ENCODE data around the gene JAG1.

Gene JAG1

GRCh38 chr20:10658876-10659632 lies 14.7 kb downstream of the JAG1 start:
- H3K9me3 Mint-ChIP-seq = no peaks in the 10 kb centered on the region
- intact Hi-C loops (cut with micrococcal nuclease) = no loop called here
- no peak overlapping the region for H3K4me3 Mint-ChIP-seq
- peaks cover 42% of the 10 kb centered on the region for H3K4me1 Mint-ChIP-seq (ENCODE audit: low read depth)
- no peaks in the 10 kb centered on the region for H3K27me3 Mint-ChIP-seq
- peaks cover 100% of the 10 kb centered on the region for H3K36me3 Mint-ChIP-seq (ENCODE audit: low read depth)
- no peak overlapping the region for H3K27ac Mint-ChIP-seq

DNA sequence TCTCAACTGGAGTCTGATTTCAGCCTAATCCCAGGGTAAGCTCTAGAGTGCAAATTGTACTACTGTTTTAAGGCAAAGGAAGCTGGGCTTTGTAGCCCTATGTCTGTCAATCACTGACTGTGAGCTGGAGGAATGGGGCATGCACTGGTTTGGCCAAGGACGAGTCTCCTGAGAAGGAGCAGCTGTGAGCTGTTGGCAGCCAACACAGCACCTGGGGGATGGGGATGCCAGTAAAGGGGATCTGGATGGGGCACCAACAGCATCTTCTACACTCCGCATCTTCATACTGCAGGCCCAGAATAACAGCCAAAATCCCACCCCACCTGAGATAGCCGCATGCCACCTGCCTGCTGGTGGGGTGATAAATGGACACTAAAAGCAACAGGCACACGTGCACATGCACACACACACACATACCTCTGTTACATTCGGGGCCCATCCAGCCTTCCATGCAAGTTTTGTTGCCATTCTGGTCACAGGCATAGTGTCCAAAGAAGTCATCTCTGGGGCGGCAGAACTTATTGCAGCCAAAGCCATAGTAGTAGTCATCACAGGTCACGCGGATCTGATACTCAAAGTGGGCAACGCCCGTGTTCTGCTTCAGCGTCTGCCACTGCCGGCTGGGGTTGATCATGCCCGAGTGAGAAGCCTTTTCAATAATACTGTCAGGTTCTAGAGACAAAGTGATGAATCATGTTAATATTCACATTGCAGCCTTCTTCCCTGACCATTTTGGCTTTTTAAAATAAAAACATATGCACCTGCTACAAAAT lies 15.6 kb downstream of the JAG1 start:
- Mint-ChIP-seq H3K36me3 (ENCODE audit: low read depth) (peaks cover 100% of the 10 kb centered on the region), H3K27me3 (no peaks in the 10 kb centered on the region), H3K9me3 (no peaks in the 10 kb centered on the region), H3K4me3 (no peak overlapping the region), H3K27ac (no peak overlapping the region), H3K4me1 (ENCODE audit: low read depth) (peaks cover 37% of the 10 kb centered on the region)
- intact Hi-C loops (cut with micrococcal nuclease) = no loop called here

- Mint-ChIP-seq H3K9me3 (no peaks in the 10 kb centered on the region), H3K4me1 (ENCODE audit: low read depth) (peaks cover 29% of the 10 kb centered on the region), H3K27me3 (no peaks in the 10 kb centered on the region), H3K4me3 (no peak overlapping the region), H3K27ac (no peak overlapping the region), H3K36me3 (ENCODE audit: low read depth) (peaks cover 100% of the 10 kb centered on the region)
- intact Hi-C loops (cut with micrococcal nuclease) = no loop called here
Observed at GRCh38 chr20:10657453-10657852, 16.3 kb downstream of the JAG1 start.

- Mint-ChIP-seq H3K9me3 (no peaks in the 10 kb centered on the region), H3K4me1 (ENCODE audit: low read depth) (peaks cover 17% of the 10 kb centered on the region), H3K27me3 (no peaks in the 10 kb centered on the region), H3K36me3 (ENCODE audit: low read depth) (peaks cover 100% of the 10 kb centered on the region), H3K27ac (no peak overlapping the region), H3K4me3 (no peak overlapping the region)
- intact Hi-C loops (cut with micrococcal nuclease) = no loop called here
Observed at GRCh38 chr20:10655720-10656669, 17.8 kb downstream of the JAG1 start.

DNA sequence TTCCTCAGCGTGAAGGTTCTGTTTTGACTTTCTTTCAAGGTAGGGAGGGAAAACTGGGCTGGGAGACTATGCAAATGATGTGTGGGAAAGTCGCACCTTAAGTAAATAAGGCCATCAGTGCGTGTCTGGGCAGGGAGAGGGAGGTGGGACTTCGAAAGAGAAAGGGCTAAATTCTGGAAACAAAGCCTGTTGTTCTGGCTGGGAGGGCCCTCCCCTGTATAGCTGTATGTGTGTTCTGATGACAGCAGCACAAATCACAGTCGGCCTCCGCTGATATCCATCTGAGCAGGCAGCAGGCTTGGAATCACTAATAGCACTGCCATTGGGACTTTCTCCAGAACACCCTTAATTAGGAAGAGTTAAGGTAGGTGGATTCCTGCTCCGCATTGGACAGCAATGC lies 19.2 kb downstream of the JAG1 start:
- Mint-ChIP-seq H3K9me3 (no peaks in the 10 kb centered on the region), H3K27ac (no peak overlapping the region), H3K4me1 (ENCODE audit: low read depth) (peaks cover 17% of the 10 kb centered on the region), H3K36me3 (ENCODE audit: low read depth) (peaks cover 100% of the 10 kb centered on the region), H3K27me3 (no peaks in the 10 kb centered on the region), H3K4me3 (no peak overlapping the region)
- intact Hi-C loops (cut with micrococcal nuclease) = no loop called here

GRCh38 chr20:10654250-10654610 lies 19.6 kb downstream of the JAG1 start:
- Mint-ChIP-seq H3K9me3 (no peaks in the 10 kb centered on the region), H3K4me3 (no peak overlapping the region), H3K27ac (no peak overlapping the region), H3K4me1 (ENCODE audit: low read depth) (peaks cover 17% of the 10 kb centered on the region), H3K36me3 (ENCODE audit: low read depth) (peaks cover 100% of the 10 kb centered on the region), H3K27me3 (no peaks in the 10 kb centered on the region)
- intact Hi-C loops (cut with micrococcal nuclease) = no loop called here

GRCh38 chr20:10653599-10654249 lies 20.1 kb downstream of the JAG1 start:
- Mint-ChIP-seq H3K4me3 (no peak overlapping the region), H3K4me1 (ENCODE audit: low read depth) (peaks cover 17% of the 10 kb centered on the region), H3K36me3 (ENCODE audit: low read depth) (peaks cover 100% of the 10 kb centered on the region), H3K27ac (no peak overlapping the region), H3K9me3 (no peaks in the 10 kb centered on the region), H3K27me3 (no peaks in the 10 kb centered on the region)
- intact Hi-C loops (cut with micrococcal nuclease) = no loop called here

DNA sequence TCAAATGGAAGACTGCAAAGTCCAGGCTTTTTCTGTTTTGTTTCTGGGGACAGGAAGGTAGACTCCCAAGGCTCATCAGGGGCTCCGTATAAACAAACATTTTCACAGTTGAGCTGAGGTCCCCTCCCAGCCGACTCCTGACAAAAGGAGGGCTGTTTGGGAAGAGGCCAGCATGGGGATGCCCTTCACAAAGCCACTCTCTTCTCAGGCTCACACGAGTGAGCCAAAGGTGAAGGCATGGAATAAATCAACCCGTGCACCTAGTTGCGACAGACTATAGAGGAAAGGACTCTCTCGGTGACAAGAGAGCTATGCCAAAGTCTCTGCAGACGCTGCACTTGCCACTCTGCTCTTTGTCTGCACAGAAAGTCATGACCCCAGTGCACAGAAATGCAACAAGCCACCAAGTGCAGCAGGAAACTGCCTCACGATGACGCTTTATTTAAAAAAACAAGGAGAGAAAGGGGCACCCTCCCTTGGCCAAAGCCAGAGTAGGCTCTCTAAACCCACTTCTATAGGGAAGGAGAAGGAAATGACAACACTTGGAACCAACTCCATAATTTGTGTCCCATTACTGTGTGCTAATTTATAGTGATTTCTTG lies 21.0 kb downstream of the JAG1 start:
- intact Hi-C loops (cut with micrococcal nuclease) = no loop called here
- H3K27me3 Mint-ChIP-seq = no peaks in the 10 kb centered on the region
- peaks cover 12% of the 10 kb centered on the region for H3K4me1 Mint-ChIP-seq (ENCODE audit: low read depth)
- no peaks in the 10 kb centered on the region for H3K9me3 Mint-ChIP-seq
- peaks cover 100% of the 10 kb centered on the region for H3K36me3 Mint-ChIP-seq (ENCODE audit: low read depth)
- no peak overlapping the region for H3K27ac Mint-ChIP-seq
- H3K4me3 Mint-ChIP-seq = no peak overlapping the region

GRCh38 chr20:10652185-10652584 lies 21.6 kb downstream of the JAG1 start:
- intact Hi-C loops (cut with micrococcal nuclease) = no loop called here
- H3K9me3 Mint-ChIP-seq = no peaks in the 10 kb centered on the region
- H3K27ac Mint-ChIP-seq = no peak overlapping the region
- H3K4me3 Mint-ChIP-seq = no peak overlapping the region
- H3K4me1 Mint-ChIP-seq (ENCODE audit: low read depth) = peaks cover 11% of the 10 kb centered on the region
- no peaks in the 10 kb centered on the region for H3K27me3 Mint-ChIP-seq
- peaks cover 100% of the 10 kb centered on the region for H3K36me3 Mint-ChIP-seq (ENCODE audit: low read depth)

GRCh38 chr20:10651227-10651990 lies 22.4 kb downstream of the JAG1 start:
- Mint-ChIP-seq H3K27me3 (no peaks in the 10 kb centered on the region), H3K4me3 (no peak overlapping the region), H3K36me3 (ENCODE audit: low read depth) (peaks cover 100% of the 10 kb centered on the region), H3K4me1 (ENCODE audit: low read depth) (peaks cover 11% of the 10 kb centered on the region), H3K9me3 (no peaks in the 10 kb centered on the region), H3K27ac (no peak overlapping the region)
- intact Hi-C loops (cut with micrococcal nuclease) = no loop called here

GRCh38 chr20:10649797-10650160 lies 24.0 kb downstream of the JAG1 start:
- Mint-ChIP-seq H3K27ac (no peak overlapping the region), H3K4me1 (ENCODE audit: low read depth) (peaks cover 11% of the 10 kb centered on the region), H3K27me3 (no peaks in the 10 kb centered on the region), H3K36me3 (ENCODE audit: low read depth) (peaks cover 100% of the 10 kb centered on the region), H3K4me3 (no peak overlapping the region), H3K9me3 (no peaks in the 10 kb centered on the region)
- intact Hi-C loops (cut with micrococcal nuclease) = no loop called here

DNA sequence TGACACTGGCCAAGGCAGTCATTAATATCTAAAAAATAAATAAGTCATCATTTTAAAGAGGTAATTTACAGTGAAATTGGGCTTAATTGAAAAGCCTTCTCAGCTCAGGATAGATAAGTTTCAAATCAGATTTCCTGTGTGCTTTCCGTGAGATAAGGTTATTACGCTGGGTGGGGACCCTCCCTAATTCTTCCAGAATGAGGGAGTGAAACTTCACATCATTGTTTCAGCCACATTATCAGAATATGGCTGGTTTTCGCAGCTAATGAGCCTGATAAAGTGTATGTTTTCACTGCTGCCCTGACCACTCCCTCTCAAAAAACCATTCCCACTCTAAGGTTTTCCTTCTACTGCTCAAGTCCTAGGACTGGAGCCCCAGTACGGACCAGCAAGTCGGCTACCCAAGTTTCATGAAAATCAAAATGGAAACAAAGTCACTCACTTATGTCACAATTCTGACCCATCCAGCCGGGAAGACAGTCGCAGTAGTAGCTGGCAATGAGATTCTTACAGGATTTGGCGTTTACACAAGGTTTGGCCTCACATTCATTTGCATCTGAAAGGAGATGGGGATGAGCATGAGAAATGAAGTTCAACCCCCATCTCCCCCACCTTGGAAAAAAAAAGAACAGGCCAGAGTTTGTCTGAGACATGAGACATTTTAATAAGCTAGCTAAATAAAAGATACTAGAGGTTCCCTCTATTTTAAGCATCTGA lies 24.6 kb downstream of the JAG1 start:
- Mint-ChIP-seq H3K4me3 (no peak overlapping the region), H3K4me1 (ENCODE audit: low read depth) (peaks cover 5% of the 10 kb centered on the region), H3K27me3 (no peaks in the 10 kb centered on the region), H3K27ac (no peak overlapping the region), H3K36me3 (ENCODE audit: low read depth) (peaks cover 100% of the 10 kb centered on the region), H3K9me3 (no peaks in the 10 kb centered on the region)
- intact Hi-C loops (cut with micrococcal nuclease) = no loop called here

Measured in dendritic cell treated with granulocyte-macrophage colony-stimulating factor and Interleukin-4, amounts not matched to agents 40 ng/mL and 50 ng/mL, for 4 days (primary cell).